Measurements from ENCODE around the gene IQCE. TPM values are rescaled to one million over a fixed set of nuclear protein-coding genes. Genes with fewer than 3 reads are reported as not detected.

Gene IQCE
- total and polyA plus RNA-seq, 2 donors (not counting 1 experiment from before 2014, with no cell fraction given) = 3.5 to 9.5 TPM

DNA sequence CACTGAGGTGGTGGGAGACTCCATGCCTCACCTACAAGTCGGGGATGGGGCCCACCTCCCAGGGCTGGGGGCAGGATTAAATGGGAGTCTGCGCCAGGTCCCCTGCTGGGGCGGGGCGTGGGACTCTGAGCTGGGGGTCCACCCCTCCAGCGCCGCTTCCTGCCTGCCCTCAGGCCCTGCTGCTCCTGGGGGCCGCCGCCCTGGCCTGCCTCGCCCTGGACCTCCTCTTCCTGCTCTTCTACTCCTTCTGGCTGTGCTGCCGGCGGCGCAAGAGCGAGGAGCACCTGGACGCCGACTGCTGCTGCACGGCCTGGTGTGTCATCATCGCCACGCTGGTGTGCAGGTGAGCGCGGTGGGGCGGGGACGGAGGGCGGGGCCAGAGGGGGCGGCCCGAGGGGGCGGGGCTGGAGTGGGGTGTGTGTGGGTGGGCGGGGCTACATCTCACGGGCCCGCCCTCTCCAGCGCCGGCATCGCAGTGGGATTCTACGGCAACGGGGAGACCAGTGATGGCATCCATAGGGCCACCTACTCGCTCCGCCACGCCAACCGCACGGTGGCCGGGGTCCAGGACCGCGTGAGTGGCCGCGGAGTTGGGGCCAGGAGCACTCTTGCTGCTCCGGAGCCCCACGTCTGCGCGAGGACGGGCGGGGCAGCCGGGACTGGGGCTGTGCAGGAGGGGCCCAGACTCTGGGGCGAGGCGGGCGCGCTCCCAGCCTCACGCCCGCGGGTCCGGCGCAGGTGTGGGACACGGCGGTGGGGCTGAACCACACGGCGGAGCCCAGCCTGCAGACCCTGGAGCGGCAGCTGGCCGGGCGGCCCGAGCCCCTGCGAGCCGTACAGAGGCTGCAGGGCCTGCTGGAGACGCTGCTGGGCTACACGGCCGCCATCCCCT, 88.1 kb downstream of the IQCE start:
- Histone ChIP-seq H3K9me3 (ENCODE audit: control extremely low read depth in 1 of 3, control insufficient read depth in 2 of 3, insufficient read depth in 1 of 3, low read length in 2 of 3) (no peaks in the 10 kb centered on the region), H2AFZ (ENCODE audit: insufficient read depth, low read depth, low read length, poor library complexity, severe bottlenecking) (no peak overlapping the region), H3K4me2 (replicated peaks; ENCODE audit: low read depth, low read length, poor library complexity, severe bottlenecking) (no peak overlapping the region), H3K9ac (ENCODE audit: low read length) (no peak overlapping the region), H3K27ac (ENCODE audit: low read length in 2 of 2) (no peak overlapping the region), H4K20me1 (ENCODE audit: control insufficient read depth, insufficient read depth, low read length, poor library complexity, severe bottlenecking) (no peaks in the 10 kb centered on the region), H3K27me3 (replicated peaks in 1 of 4; ENCODE audit: control extremely low read depth in 1 of 4, control insufficient read depth in 3 of 4, insufficient read depth in 4 of 4, low read length in 3 of 4) (no peaks in the 10 kb centered on the region), H3K4me1 (ENCODE audit: control insufficient read depth in 2 of 2, insufficient read depth in 2 of 2, low read length in 2 of 2) (peaks cover 27 to 39% of the 10 kb centered on the region in 2 donors), H3K79me2 (ENCODE audit: control insufficient read depth, insufficient read depth, low read length) (peaks cover 35% of the 10 kb centered on the region), H3K36me3 (replicated peaks in 1 of 2; ENCODE audit: control extremely low read depth in 1 of 2, control insufficient read depth in 1 of 2, extremely low read depth in 1 of 2, insufficient read depth in 2 of 2, low read length in 1 of 2) (peaks cover 0 to 17% of the 10 kb centered on the region in 2 experiments), H3K4me3 (ENCODE audit: control extremely low read depth in 1 of 5, extremely low read depth in 1 of 5, insufficient read depth in 1 of 5, low read depth in 2 of 5, low read length in 4 of 5) (no peak overlapping the region)
- DNase-seq (no peak), ATAC-seq (ENCODE audit: low read depth) (no peak)
- intact Hi-C loops (cut with micrococcal nuclease) = no loop called here
- Mint-ChIP-seq H3K27me3 (no peaks in the 10 kb centered on the region), H3K27ac (no peak overlapping the region), H3K4me3 (no peak overlapping the region), H3K4me1 (peaks cover 24% of the 10 kb centered on the region), H3K9me3 (ENCODE audit: insufficient read depth) (no peaks in the 10 kb centered on the region)
- 96% methylated on average over 57 of the region's 73 CpGs for WGBS (ENCODE audit: insufficient coverage)
- ChIA-PET POLR2A (no interaction called here), CTCF (no interaction called here)
- TF ChIP-seq, protein P1, sequence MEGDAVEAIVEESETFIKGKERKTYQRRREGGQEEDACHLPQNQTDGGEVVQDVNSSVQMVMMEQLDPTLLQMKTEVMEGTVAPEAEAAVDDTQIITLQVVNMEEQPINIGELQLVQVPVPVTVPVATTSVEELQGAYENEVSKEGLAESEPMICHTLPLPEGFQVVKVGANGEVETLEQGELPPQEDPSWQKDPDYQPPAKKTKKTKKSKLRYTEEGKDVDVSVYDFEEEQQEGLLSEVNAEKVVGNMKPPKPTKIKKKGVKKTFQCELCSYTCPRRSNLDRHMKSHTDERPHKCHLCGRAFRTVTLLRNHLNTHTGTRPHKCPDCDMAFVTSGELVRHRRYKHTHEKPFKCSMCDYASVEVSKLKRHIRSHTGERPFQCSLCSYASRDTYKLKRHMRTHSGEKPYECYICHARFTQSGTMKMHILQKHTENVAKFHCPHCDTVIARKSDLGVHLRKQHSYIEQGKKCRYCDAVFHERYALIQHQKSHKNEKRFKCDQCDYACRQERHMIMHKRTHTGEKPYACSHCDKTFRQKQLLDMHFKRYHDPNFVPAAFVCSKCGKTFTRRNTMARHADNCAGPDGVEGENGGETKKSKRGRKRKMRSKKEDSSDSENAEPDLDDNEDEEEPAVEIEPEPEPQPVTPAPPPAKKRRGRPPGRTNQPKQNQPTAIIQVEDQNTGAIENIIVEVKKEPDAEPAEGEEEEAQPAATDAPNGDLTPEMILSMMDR (IDR thresholded peaks at IDR 0.05) = no peak
- no peak for TF ChIP-seq EZH2 (IDR thresholded peaks at IDR 0.05; ENCODE audit: borderline replicate concordance, insufficient read depth, low read depth, low read length, poor library complexity, severe bottlenecking)

DNA sequence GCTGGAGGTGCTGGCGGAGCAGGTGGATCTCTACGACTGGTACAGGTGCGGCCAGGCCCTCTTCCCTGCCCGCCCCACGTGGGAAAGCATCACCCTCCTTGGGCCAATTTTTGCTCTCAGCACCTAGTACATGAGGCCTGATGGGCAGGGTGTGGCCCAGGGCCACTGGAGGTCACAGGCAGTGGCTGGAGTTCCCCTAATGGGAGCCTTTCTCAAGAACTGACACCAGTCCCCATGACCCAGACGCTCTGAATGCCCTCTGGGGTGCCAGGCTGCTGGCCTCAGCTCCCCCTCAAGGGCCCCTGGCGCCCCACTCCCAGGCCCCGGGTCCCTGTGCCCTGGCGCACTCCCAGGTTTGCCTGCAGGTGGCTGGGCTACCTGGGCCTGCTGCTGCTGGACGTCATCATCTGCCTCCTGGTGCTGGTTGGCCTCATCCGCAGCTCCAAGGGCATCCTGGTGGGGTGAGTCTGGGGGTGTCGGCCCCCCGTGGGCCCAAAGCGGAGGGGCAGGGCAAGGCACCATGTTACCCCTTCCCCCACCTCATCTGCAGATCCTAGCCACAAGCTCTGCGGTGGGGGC, 88.9 kb downstream of the IQCE start:
- intact Hi-C loops (cut with micrococcal nuclease) = no loop called here
- Mint-ChIP-seq H3K27ac (no peak overlapping the region), H3K27me3 (no peaks in the 10 kb centered on the region), H3K4me1 (peaks cover 24% of the 10 kb centered on the region), H3K4me3 (no peak overlapping the region), H3K9me3 (ENCODE audit: insufficient read depth) (no peaks in the 10 kb centered on the region)
- Histone ChIP-seq H3K4me2 (replicated peaks; ENCODE audit: low read depth, low read length, poor library complexity, severe bottlenecking) (no peak overlapping the region), H4K20me1 (ENCODE audit: control insufficient read depth, insufficient read depth, low read length, poor library complexity, severe bottlenecking) (no peaks in the 10 kb centered on the region), H3K36me3 (replicated peaks in 1 of 2; ENCODE audit: control extremely low read depth in 1 of 2, control insufficient read depth in 1 of 2, extremely low read depth in 1 of 2, insufficient read depth in 2 of 2, low read length in 1 of 2) (peaks cover 0 to 17% of the 10 kb centered on the region in 2 experiments), H3K4me3 (ENCODE audit: control extremely low read depth in 1 of 5, extremely low read depth in 1 of 5, insufficient read depth in 1 of 5, low read depth in 2 of 5, low read length in 4 of 5) (no peak overlapping the region), H3K27me3 (replicated peaks in 1 of 4; ENCODE audit: control extremely low read depth in 1 of 4, control insufficient read depth in 3 of 4, insufficient read depth in 4 of 4, low read length in 3 of 4) (no peaks in the 10 kb centered on the region), H3K27ac (ENCODE audit: low read length in 2 of 2) (no peak overlapping the region), H3K9me3 (ENCODE audit: control extremely low read depth in 1 of 3, control insufficient read depth in 2 of 3, insufficient read depth in 1 of 3, low read length in 2 of 3) (no peaks in the 10 kb centered on the region), H3K9ac (ENCODE audit: low read length) (no peak overlapping the region), H2AFZ (ENCODE audit: insufficient read depth, low read depth, low read length, poor library complexity, severe bottlenecking) (no peak overlapping the region), H3K79me2 (ENCODE audit: control insufficient read depth, insufficient read depth, low read length) (peaks cover 30% of the 10 kb centered on the region), H3K4me1 (ENCODE audit: control insufficient read depth in 2 of 2, insufficient read depth in 2 of 2, low read length in 2 of 2) (peaks cover 24 to 31% of the 10 kb centered on the region in 2 donors)
- ChIA-PET CTCF (no interaction called here), POLR2A (no interaction called here)
- ATAC-seq (ENCODE audit: low read depth) (no peak), DNase-seq (no peak)
- TF ChIP-seq, protein P1 (IDR thresholded peaks at IDR 0.05) = no peak
- TF ChIP-seq EZH2 (IDR thresholded peaks at IDR 0.05; ENCODE audit: borderline replicate concordance, insufficient read depth, low read depth, low read length, poor library complexity, severe bottlenecking) = no peak
- 95% methylated on average over 15 of the region's 15 CpGs for WGBS (ENCODE audit: insufficient coverage)
